HG03521 (cell line): ENCODE measurements around the gene MRPL32.

Experiments used
- ATAC-seq: cut with Tn5 transposase; IDR thresholded peaks from one replicate; pipeline ENCODE4 v1.9.1; 2021; ENCODE audit warnings: mild to moderate bottlenecking, moderate library complexity; ENCODE audit not compliant: unreplicated experiment

MRPL32 gene

DNA sequence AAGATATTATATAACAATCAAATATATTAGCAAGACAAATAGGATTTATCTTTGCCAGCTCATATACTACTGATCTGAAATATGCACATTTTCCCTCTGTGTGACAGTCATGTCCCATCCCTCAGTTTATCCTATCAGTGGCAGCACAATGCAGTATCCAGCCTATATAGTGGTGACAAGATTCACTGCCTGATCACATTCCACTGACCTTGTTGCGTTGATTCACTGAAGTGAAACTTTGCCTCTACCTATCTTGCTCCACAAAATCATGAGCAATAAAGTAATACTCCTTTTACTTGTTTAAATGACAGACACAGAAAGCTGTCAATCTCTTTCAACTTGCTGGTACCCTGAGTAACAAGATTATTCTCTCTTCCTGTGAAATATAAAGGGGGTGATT is 6.5 kb upstream of the MRPL32 start:
- ATAC-seq, result no peak

DNA sequence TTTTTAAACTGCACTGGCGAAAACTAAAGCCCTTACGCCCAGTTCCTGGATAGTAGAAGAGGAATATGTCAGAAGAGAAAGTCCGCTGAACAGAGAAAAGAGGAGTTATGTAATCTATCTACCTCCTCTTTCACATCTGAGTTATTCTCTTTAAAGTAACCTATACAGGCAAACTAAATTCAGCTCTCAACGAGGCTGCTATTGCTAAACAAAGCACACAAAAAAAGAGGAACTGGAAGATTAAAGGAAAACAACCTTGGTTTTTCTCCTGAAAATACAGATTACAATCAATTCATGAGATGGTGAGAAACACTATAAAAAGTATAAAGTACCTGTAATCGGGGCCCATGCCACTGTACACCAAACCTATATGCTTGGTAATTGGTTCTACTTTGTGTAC is 6.0 kb upstream of the MRPL32 start:
- ATAC-seq, result no peak

DNA sequence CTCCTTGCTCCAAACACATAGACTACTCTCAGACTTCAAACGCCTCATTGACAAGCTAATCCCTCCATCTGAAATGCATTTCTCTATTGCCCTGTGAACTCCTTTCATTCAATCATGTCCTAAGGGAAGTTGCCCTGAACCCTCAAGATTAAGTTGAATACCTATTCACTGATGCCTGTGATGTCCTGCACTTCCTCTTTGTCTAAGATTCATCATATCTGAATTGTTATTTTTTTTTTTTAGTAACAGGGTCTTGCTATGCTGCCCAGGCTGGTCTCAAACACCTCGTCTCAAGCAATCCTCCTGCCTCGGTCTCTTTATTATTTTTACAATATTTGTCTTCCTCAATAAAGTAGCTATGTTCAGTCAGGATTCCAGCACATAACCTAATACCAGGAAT is 3.4 kb upstream of the MRPL32 start:
- ATAC-seq, result no peak

DNA sequence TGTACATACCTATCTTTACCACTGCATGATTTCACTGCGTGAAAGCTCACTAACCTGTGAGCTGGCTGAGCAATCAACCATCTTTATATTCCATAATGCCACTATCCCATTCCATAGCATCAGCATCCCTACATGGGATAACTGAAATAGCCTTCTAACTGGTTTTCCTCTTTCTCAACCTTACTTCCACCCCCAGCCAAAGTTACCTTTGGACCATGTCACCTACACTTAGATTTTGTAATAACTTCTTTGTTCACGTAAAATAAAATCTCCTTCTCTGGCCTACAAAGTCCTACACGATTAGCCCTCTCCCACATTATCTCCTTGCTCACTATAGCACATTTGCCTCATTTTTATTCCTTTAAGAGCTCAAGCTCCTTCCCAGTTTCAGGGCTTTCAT is 2.7 kb upstream of the MRPL32 start:
- no peak for ATAC-seq

DNA sequence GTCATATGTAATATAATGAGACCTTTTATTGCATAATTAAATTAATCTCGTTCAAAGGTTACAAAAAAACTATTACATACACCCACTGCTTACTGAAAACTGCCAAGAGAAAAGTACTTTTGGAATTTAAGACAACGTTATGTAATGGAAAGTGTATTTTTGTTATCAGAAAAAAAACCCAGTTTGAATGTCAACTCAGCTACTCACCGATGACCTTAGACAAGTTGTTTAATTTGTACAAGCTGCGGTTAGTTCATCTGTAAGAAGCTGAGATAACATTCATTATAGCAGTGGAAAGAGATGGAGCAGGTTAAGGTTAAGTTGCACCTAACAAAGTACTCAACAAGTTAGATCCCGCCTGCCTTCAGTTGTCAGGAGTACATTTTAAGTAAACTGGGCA is 1.3 kb upstream of the MRPL32 start:
- no peak for ATAC-seq

DNA sequence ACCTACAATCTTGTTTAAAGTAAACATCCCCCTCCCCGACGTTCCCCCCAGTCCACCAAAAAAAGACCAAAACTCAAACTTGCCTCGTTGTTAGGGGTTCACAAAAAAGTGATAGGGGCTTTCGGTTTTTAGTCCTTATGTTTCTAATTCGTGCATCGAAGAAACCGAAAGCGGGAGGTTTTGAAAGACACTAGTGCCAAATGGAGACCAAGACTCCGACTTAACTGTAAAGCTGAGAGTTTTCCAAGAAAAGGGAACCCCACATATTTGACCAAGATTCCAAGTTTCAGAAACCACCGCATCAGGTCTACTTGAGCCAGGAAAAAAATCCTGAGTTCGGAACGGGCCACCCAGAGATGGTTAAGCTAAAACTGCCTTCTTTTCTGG is 736 bp upstream of the MRPL32 start:
- ATAC-seq, result no peak

DNA sequence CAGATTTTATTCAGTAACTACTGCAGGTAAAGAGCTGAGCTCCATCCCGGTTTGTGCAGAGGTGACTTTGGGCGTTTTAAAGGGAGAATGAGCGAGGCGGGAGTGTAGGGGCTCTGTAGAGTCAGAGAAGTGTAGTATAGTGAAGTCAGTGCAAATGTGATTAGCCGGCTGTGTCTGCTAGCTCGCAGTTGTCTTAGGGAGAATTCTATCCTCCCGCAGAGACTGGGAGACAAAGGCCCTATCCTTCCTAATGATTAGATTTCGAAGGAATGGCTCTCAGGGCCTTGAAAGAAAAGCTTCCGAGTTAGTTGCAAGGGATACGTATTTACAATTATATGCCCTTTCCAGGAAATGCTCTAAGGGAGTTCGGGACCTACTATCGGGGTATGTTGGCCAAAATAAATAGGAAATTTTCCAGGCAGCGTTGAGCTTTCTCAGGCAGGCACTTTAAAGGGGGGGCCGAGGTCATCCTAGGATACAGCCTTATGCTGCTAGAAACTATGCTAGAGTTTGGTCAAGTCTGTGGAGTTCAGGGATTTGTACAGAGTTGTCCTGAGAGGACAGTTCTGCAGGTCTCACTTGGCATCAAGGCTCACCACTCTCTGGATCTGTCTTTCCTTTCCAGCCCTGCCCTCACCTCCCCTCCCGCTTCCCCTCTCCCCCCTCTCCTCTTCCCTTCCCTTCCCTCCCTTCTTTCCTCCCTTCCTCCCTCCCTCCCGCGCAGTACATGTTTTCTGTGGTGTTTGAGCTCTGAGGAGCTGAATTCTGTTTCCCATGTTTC is 825 bp downstream of the MRPL32 start:
- no peak for ATAC-seq

DNA sequence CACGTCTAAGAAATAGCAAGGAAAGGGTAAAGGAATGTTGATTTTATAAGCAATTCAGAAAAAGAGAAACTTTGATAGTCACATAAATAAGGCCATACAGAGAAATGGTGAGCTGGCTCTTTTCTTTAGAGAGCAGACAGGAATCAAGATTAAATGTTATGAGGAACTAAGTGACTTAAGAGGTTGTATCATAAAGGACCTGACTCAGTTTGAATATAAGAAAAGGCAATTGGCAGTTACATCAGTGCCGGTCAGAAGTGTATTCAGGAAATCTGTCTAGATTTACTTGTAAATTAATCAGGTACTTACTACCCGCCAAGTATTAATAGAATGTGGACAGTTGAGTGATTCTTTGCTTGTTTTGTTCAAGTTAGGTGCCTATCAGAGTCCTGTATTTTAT is 2.1 kb downstream of the MRPL32 start:
- ATAC-seq, result no peak

DNA sequence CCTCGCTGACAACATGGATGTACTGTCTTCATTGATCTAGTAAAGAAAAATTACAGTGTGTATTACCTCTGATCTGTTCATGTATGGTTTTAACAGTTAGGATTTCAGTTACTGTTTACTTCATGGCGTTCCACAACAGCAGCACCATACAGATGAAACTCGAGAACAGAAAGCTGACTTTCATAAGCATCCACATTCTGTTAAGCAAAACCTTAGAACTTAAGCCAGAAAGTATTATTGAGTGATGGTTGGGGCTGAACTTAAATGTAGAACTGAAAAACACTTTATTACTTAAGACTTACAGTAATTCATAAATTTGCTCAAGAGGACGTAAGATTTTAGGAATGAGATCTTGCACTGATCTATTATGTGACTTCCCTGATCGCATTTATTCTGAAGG is 3.7 kb downstream of the MRPL32 start:
- no peak for ATAC-seq

DNA sequence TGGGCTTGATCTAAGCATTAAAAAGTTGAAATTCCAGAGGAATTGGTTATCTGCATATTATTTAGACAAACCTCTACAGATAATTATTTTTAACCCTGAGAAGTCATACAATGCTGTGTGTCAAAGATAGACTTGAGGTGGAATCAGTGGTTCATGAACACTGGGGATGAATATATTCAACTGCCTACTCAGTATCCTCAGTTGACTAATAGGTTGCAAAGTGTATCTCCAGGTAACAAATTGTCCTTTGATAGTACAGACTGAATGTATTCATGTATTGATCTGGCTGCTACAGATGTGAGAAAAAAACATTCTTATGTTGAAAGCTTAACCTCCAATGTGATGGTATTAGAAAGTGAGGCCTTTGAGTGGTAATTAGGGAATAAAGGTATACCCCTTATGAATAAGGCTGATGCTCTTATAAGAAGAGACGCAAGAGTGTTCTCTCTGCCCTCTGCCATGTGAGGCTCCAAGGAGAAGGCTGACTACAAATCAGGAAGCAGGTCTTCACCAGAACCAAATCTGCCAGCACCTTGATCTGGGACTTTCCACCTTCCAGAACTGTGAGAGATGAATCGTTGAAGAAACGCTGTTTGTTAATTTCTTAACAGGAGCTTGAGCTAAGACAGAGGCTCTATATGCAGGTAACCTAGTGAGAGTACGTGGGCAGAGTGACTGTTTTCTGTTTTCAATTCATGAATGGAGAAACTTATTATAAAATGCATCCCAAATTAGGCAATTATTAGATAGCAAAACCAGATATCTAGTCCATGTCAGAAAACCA is 7.5 kb downstream of the MRPL32 start:
- no peak for ATAC-seq

DNA sequence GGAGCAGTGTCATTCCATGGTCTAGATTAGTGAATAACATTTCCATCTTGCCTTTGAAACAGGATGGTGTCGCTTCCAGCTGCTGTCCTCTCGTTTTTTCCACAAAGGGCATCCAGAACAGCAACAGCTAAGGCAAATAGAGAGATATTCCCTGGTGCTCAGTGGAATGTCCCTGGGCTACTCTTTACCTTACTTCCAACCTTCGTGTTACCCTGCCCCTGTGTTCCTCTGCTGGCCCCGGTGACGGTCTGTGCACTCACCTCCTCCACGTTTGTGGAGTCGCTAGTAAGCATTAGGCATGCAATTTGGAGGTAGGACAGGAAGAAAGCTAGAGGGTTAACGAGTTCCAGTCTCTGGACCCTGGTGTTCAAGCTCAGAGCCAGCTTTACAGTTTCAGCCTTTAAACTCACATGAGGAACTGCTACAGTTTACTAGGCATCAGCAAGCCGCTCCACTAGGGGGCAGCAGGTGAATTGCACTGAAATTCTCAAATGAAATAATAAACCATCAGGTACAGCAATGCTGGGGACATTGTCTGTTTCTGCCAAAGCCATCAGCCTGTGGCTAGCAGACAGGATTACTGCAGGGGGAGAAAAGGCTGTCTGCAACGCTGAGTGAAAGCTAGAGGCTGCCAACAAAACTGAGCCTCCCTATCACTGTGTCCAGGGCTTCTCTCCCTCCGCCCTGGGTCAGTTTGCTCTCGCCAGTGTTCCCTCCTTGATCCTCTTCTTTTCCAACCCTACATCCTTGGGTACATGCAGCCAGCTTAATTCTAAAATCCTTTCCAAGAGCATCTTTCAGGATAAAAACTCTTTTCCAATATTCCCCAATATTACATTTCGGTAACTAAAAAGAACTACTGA is 9.0 kb downstream of the MRPL32 start:
- ATAC-seq, result peak; percentile 44

DNA sequence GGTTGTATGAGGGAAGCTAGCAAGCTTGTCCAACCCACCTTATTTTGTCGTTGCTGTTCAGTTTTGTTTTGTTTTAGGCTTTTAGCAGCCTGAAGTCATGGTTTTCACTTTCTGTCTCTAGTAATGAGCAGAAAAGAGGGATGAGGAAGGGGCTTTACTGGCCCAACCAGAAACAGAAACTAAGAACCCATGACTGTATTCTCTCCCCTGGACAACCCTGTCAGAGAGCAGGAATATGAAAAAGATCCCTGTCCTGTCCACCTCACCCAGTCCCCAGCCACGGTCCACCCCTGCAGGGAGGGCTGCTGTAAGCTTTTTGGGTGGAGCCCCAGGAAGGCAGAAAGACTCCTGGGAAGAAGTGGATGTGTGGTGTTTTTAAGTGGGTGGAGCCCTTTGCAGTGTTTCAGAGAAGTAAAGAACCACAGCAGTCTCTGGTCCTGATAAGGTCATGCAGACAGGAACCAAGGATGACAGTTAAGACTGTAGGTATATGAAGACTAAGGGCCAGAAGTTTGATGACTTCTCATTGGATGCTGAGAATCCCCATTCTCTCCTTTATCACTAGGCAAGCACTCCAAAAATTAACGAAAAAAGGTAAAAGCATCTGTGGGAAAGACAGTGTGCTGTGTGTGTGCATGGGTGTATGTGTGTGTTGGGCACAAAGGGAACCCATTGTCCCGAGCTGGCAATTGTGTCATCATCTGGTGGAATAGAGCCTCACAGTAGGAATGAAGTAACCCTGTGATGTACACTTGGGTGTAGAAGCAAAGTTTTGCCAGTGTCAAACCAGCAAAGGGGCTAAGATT is 13.8 kb downstream of the MRPL32 start:
- peak; percentile 44 for ATAC-seq

DNA sequence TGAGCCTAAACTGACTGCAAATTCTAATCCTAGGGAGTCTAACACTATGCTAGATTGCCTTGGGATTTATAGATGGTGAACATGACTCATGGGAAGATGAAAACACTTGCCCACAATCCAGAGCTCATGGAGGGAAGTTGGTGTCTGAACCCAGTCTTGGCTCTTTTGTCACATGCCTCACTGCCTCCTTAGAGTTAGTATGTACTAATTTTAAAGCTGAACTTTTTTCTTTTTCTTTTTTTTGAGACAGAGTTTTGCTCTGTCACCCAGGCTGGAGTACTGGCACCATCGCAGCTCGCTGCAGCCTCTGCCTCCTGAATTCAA is 14.4 kb downstream of the MRPL32 start:
- ATAC-seq, result no peak

DNA sequence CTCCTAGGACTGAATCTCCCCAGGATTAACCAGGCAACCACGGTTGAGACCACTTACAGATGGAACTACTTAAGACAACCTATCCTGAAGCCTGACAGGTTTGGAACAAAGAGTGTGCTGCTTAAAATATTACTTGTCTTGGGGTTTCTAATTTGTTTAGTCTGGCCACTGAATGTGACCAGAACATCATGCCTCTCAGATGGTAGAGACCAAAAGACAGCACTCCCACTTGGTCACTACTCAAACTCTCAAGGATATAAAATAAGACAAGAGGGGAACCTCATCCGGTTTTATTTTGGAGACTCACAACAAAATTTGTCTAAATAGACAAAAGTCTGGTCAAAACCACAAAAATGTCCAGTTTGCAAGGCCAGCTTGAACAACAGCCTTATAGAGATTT is 15.3 kb downstream of the MRPL32 start:
- no peak for ATAC-seq

DNA sequence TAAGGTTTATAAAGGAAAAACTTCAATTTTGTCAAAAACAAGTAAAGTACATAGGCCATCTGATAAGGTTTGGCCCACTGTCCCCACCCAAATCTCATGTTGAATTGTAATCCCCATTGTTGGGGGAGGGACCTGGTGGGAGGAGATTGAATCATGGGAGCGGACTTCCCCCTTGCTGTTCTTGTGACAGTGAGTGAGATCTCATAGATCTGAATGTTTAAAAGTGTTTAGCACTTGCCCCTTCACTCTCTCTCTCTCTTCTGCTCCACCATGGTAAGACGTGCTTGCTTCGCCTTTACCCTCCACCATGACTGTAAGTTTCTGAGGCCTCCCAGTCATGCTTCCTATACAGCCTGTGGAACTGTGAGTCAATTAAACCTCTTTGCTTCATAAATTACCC is 18.2 kb downstream of the MRPL32 start:
- ATAC-seq, result no peak

DNA sequence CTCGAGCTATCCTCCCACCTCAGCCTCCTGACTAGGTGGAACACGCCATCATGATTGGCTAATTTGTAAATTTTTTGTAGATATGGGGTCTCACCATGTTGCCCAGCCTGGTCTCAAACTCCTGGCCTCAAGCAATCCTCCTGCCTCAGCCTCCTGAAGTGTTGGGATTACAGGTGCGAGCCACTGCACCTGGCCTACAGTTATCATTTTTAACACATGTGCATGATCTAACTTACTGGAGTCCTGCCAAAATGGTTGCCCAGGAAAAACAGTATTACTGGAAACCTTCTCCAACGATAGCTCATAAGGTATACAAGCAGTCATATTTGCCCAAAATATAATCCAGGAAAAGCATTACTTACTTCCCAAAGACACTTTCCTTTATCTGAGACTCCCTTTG is 20.2 kb downstream of the MRPL32 start:
- no peak for ATAC-seq

DNA sequence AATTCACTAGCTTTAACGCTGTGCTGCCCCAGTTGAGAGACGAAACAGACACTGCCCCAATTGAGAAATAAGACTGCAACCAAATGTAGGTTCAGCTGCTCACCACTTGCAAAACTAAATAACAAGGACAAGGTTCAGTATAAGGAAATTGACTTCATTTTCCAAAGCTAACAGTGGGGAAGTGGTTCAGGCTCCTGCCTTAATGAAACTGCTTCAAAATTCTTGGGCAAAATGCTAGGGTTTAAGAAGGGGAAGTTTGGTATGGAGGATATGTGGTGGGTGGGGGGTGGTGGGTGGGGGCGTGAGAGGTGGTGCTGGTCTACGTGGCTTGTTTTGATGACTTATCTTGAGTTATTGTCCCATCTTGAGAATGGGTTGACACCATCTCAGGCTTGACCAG is 21.8 kb downstream of the MRPL32 start:
- ATAC-seq, result no peak

DNA sequence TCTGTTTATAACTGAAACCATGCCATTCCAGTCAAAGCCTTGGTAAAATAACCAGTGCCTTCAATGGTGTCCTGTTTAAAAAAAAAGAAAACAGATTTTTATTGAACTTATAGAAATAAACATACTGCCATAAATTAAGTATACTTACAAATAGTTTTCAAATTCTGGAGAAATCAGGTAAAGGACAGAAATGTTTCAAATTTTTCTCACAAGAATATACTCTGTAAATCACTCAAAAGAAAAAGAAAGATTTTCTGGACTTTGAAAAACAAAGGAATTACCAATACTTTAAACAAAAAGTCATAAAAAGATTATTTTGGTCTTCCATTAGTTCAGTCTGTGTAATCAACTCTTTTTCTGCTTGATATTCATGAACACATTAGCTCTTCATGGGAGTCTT is 23.9 kb downstream of the MRPL32 start:
- ATAC-seq, result no peak

DNA sequence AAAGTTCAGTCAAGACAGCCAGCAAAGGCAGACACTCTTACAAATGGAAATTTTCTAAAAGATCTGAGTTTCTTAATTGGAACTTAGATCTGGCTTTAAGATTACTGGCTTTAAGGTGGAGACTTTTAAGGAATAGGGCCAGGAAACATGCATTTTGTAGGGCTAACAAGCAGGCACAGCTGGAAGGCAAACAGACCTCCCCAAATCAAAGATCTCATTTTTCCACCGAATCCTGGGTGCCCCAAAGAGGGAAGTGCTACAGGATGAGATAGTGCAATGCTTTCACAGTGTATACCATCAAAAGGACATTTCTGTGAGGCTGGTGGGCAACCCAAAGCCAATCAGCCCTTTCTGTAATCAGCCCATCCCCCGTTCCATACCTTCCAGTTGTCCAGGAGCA is 27.4 kb downstream of the MRPL32 start:
- ATAC-seq, result no peak

DNA sequence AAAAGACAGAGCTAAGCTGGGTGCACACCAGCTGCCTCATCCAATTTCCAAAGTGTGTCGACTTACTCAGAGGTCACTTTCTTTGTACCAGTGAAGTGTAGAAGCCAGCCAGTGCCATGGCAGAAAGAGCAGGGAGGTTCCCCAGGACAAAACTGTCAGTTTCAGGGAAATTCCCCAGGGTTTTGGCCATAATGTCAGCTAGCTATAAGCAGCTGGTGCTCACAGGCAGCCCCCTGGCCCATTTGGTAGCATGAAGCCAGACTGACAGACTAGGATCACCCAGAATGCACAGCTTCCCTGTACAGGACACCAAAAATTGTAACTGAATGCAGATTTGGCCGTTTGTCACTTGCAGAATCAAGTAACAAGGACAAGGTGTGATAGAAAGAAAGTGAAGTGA is 28.6 kb downstream of the MRPL32 start:
- no peak for ATAC-seq

DNA sequence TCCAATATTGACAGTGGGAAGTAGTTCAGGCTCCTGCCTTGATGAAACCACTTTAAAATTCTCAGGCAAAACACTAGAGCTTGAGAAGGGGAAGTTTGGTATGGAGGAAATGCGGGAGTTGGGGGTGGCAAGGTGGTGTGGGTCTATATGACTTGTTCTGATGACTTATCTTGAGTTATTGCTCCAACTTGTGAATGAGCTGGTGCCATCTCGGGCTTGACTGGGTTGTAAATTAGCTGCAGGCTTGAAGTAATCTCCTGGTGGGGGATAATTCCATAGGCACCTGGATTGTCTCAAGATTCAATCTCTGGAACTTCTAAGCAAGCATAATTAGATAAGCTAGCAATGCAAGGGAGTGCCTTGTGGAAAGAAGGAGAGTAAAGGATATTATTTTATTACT is 29.0 kb downstream of the MRPL32 start:
- ATAC-seq, result no peak
